Right atrium auricular region (tissue), 2 donors: ENCODE measurements around the gene ITGB6. TPM values are rescaled to one million over a fixed set of nuclear protein-coding genes. Genes with fewer than 3 reads are reported as not detected.
A peak's percentile ranks its signal among the peaks of the same experiment; 100 is the strongest.

ENCODE experiments used
- DNase-seq: peaks from one replicate; pipeline ENCODE4 v3.0.0-alpha.2; 2019; ENCODE audit warnings: low spot score
- H3K27ac ChIP-seq, 2 donors: fragments of 200-600 bp; sonication (generic); 1 replicate in 1 of 2; 2 replicates in 1 of 2; pipeline ENCODE4 v1.5.1; 2016 to 2019
- H3K27me3 ChIP-seq, 2 donors: fragments of 200-600 bp; sonication (generic); one replicate each; pipeline versions ENCODE4 v1.5.1 to v1.6.0; 2017 to 2019
- H3K36me3 ChIP-seq: fragments of 200-600 bp; sonication (generic); one replicate; pipeline ENCODE4 v1.5.1; 2016
- H3K4me1 ChIP-seq, 2 donors: fragments of 200-600 bp; sonication (generic); one replicate each; pipeline versions ENCODE4 v1.5.1 to v1.6.0; 2017 to 2019
- H3K4me3 ChIP-seq, 2 donors: fragments of 200-600 bp; sonication (generic); 1 replicate in 1 of 2; 2 replicates in 1 of 2; pipeline ENCODE4 v1.5.1; 2017 to 2019; ENCODE audit warnings: mild to moderate bottlenecking in 1 of 2, moderate library complexity in 1 of 2
- H3K9me3 ChIP-seq, 2 donors: fragments of 200-600 bp; sonication (generic); one replicate each; pipeline ENCODE4 v1.5.1; 2019
- CTCF ChIP-seq, 2 donors: fragments of 200-600 bp; sonication (generic); IDR thresholded peaks; one replicate each; pipeline ENCODE4 v1.5.1; 2019; ENCODE audit warnings: antibody characterized with exemption in 2 of 2
- total RNA-seq, 2 donors: library from RNA; depleted of rRNA; stranded (reverse); fragments of >200 nt; gene quantifications; one replicate each; pipeline ENCODE4 v1.1.0, GENCODE V29; 2016

ITGB6 gene
- total RNA-seq, 2 donors from 2014 or later = 0.20 to 0.30 TPM

GRCh38 chr2:160224507-160224906 lies 24.4 kb upstream of the ITGB6 start:
- no peaks in the 10 kb centered on the region for H3K9me3 ChIP-seq
- DNase-seq = no peak
- H3K4me3 ChIP-seq = no peak overlapping the region
- no peaks in the 10 kb centered on the region for H3K27me3 ChIP-seq
- TF ChIP-seq CTCF (IDR thresholded peaks at IDR 0.05) = no peak
- no peak overlapping the region for H3K27ac ChIP-seq
- H3K4me1 ChIP-seq = peaks cover 0 to 43% of the 10 kb centered on the region in 2 donors
- no peaks in the 10 kb centered on the region for H3K36me3 ChIP-seq

- no peak for DNase-seq
- Histone ChIP-seq H3K27me3 (no peaks in the 10 kb centered on the region), H3K36me3 (no peaks in the 10 kb centered on the region), H3K9me3 (no peaks in the 10 kb centered on the region), H3K4me3 (no peak overlapping the region), H3K27ac (peak overlapping the region in 1 of 2 donors; percentile 38), H3K4me1 (peaks cover 0 to 43% of the 10 kb centered on the region in 2 donors)
- TF ChIP-seq CTCF (IDR thresholded peaks at IDR 0.05) = no peak
Observed at GRCh38 chr2:160224060-160224459, 24.0 kb upstream of the ITGB6 start.

DNA sequence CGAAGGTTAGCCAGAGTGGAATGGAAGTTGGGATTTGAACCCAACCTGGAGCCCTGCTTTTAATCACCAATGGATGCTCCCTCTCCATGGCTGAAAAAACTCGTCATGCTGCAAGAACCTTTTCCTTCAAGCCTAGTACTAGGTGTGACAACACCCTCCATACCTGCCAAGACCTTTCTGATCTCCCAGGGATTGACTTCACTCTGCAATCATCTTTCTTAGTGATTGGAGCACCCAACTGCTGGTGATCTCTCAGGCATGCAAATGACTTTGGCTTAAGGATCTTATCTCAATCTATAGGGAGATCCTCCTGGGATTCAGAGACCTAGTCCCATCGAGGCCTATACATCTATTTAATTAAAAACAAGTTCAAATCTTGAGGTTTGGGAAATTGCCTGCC lies 23.5 kb upstream of the ITGB6 start:
- Histone ChIP-seq H3K27me3 (no peaks in the 10 kb centered on the region), H3K9me3 (no peaks in the 10 kb centered on the region), H3K27ac (peak overlapping the region in 1 of 2 donors; percentile 38), H3K36me3 (no peaks in the 10 kb centered on the region), H3K4me3 (no peak overlapping the region), H3K4me1 (peaks cover 0 to 43% of the 10 kb centered on the region in 2 donors)
- DNase-seq = no peak
- TF ChIP-seq CTCF (IDR thresholded peaks at IDR 0.05) = no peak

GRCh38 chr2:160222546-160223283 lies 22.6 kb upstream of the ITGB6 start:
- Histone ChIP-seq H3K27ac (peak overlapping the region; percentile 72 to 84), H3K27me3 (no peaks in the 10 kb centered on the region), H3K36me3 (no peaks in the 10 kb centered on the region), H3K4me1 (peaks cover 0 to 36% of the 10 kb centered on the region in 2 donors), H3K4me3 (no peak overlapping the region), H3K9me3 (no peaks in the 10 kb centered on the region)
- no peak for TF ChIP-seq CTCF (IDR thresholded peaks at IDR 0.05)
- no peak for DNase-seq

- no peak for TF ChIP-seq CTCF (IDR thresholded peaks at IDR 0.05)
- Histone ChIP-seq H3K9me3 (no peaks in the 10 kb centered on the region), H3K27ac (peak overlapping the region; percentile 72 to 84), H3K4me3 (no peak overlapping the region), H3K4me1 (peaks cover 0 to 30% of the 10 kb centered on the region in 2 donors), H3K27me3 (no peaks in the 10 kb centered on the region), H3K36me3 (no peaks in the 10 kb centered on the region)
- DNase-seq = peak; percentile 77
Observed at GRCh38 chr2:160221391-160222276, 21.6 kb upstream of the ITGB6 start.
